Chondrocyte (in vitro differentiated cells): ENCODE measurements around the gene KLKB1. TPM values are rescaled to one million over a fixed set of nuclear protein-coding genes. Genes with fewer than 3 reads are reported as not detected.

Source experiments
- DNase-seq: peaks from one replicate; pipeline ENCODE4 v3.0.0; 2021; ENCODE audit warnings: mixed read lengths, low spot score
- H3K27ac Mint-ChIP-seq: one replicate; pipeline ENCODE4 v1.8.0; 2021; ENCODE audit warnings: mild to moderate bottlenecking, moderate library complexity, mixed read lengths; ENCODE audit not compliant: unreplicated experiment
- H3K27me3 Mint-ChIP-seq: 2 replicates; pipeline ENCODE4 v1.8.0; 2021; ENCODE audit warnings: low read depth, mixed read lengths
- H3K36me3 Mint-ChIP-seq: 2 replicates; pipeline ENCODE4 v1.8.0; 2021; ENCODE audit warnings: low read depth, mixed read lengths
- H3K4me1 Mint-ChIP-seq: 2 replicates; pipeline ENCODE4 v1.8.0; 2021; ENCODE audit warnings: low read depth, mild to moderate bottlenecking, mixed read lengths
- H3K4me3 Mint-ChIP-seq: one replicate; pipeline ENCODE4 v1.8.0; 2021; ENCODE audit warnings: mild to moderate bottlenecking, moderate library complexity, mixed read lengths; ENCODE audit not compliant: unreplicated experiment
- H3K9me3 Mint-ChIP-seq: 2 replicates; pipeline ENCODE4 v1.8.0; 2021; ENCODE audit warnings: low read depth, mixed read lengths
- CTCF ChIP-seq: fragments of 200-600 bp; sonication (generic); IDR thresholded peaks from 2 replicates; pipeline ENCODE4 v1.5.0; 2021; ENCODE audit warnings: antibody characterized with exemption, mild to moderate bottlenecking, moderate library complexity
- long read RNA-seq: library from polyadenylated mRNA; stranded (forward); transcript quantifications from one replicate; pipeline ENCODE4 v2.0.0, GENCODE V29; 2021
- total RNA-seq: library from RNA; stranded (reverse); gene quantifications from 3 replicates; pipeline ENCODE4 v1.2.1, GENCODE V29; 2021

Gene KLKB1
- 0.17 to 0.63 TPM in 2 of 3 replicates, not detected in the other for total RNA-seq
- long read RNA-seq: 0 reads

GRCh38 chr4:186227221-186227620 lies at the start of gene KLKB1:
Gene KLKB1 (plus strand): TSS chr4:186227507. CDS start chr4:186228196, 689 bp downstream.
- peaks cover 15% of the 10 kb centered on the region for H3K36me3 Mint-ChIP-seq
- peaks cover 17% of the 10 kb centered on the region for H3K4me1 Mint-ChIP-seq
- no peak for TF ChIP-seq CTCF
- peaks cover 5% of the 10 kb centered on the region for H3K27me3 Mint-ChIP-seq
- H3K4me3 Mint-ChIP-seq: no peak within 1 kb of the TSS
- DNase-seq: no peak
- H3K27ac Mint-ChIP-seq: no peak within 1 kb of the TSS
- H3K9me3 Mint-ChIP-seq: peaks cover 30% of the 10 kb centered on the region

- Mint-ChIP-seq H3K36me3 (peaks cover 7% of the 10 kb centered on the region), H3K4me3 (no peak overlapping the region), H3K4me1 (peaks cover 17% of the 10 kb centered on the region), H3K27me3 (peaks cover 20% of the 10 kb centered on the region), H3K9me3 (peaks cover 3% of the 10 kb centered on the region), H3K27ac (no peak overlapping the region)
- TF ChIP-seq CTCF: no peak
- DNase-seq: no peak
These were observed 39.2 kb upstream of the KLKB1 start for GRCh38 chr4:186188107-186188506.

DNA sequence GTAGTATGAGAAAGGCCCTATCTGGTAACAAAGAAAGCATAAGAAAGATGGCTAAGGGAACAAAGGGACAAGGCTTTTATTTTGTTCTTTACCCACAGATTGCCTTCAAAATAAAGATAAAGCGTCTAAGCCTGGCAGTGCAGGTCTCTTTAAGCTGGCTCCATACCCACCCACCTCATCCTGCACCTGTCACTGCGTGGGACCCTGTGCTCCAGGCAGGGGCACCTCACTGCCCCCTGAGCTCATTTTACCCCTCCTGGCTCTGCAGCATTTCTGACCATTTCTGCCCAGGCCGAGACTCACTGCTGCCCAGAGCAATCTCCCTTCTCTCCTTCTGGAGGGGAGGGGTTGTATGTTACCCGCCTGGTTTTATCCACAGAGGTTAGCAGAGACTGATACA lies 37.7 kb upstream of the KLKB1 start:
- peaks cover 10% of the 10 kb centered on the region for H3K27me3 Mint-ChIP-seq
- H3K36me3 Mint-ChIP-seq: peaks cover 4% of the 10 kb centered on the region
- no peak overlapping the region for H3K27ac Mint-ChIP-seq
- peaks cover 19% of the 10 kb centered on the region for H3K4me1 Mint-ChIP-seq
- no peak for TF ChIP-seq CTCF
- H3K9me3 Mint-ChIP-seq: peaks cover 1% of the 10 kb centered on the region
- no peak overlapping the region for H3K4me3 Mint-ChIP-seq
- no peak for DNase-seq

DNA sequence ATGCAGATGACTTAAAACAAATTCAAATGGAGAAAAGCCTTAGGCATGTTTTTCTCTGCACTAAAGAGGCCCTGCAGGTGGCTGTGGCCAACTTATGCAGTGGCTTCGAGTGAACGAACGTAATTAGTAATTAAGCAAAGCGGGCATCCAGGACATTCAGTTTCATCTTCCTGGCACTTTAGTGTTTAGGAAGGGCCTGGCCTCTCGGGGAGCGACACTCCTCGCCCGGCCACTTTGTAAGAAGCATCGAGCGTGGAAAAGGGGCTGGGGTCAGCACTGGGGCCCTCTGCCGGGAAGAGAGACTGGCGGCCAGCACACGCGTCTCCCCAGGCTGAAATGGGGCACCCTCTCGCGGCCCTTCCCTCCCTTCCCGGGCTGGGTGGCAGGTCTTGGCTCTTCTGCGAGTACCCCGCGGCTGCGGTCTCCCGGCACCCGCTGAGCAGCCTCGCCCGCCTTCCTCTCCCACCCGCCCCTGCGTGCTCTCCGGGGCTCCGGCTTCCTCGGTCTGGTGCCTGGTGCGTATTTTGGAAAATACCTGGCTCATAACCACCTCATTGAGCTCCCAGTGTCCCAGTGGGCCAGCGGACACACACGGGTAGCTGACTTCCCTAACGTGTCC lies 36.6 kb upstream of the KLKB1 start:
- DNase-seq: no peak
- peak overlapping the region; percentile 90 for H3K4me3 Mint-ChIP-seq
- peak overlapping the region; percentile 79 for H3K27ac Mint-ChIP-seq
- no peaks in the 10 kb centered on the region for H3K36me3 Mint-ChIP-seq
- peaks cover 19% of the 10 kb centered on the region for H3K4me1 Mint-ChIP-seq
- H3K9me3 Mint-ChIP-seq: no peaks in the 10 kb centered on the region
- peak; percentile 33 for TF ChIP-seq CTCF
- peaks cover 2% of the 10 kb centered on the region for H3K27me3 Mint-ChIP-seq

DNA sequence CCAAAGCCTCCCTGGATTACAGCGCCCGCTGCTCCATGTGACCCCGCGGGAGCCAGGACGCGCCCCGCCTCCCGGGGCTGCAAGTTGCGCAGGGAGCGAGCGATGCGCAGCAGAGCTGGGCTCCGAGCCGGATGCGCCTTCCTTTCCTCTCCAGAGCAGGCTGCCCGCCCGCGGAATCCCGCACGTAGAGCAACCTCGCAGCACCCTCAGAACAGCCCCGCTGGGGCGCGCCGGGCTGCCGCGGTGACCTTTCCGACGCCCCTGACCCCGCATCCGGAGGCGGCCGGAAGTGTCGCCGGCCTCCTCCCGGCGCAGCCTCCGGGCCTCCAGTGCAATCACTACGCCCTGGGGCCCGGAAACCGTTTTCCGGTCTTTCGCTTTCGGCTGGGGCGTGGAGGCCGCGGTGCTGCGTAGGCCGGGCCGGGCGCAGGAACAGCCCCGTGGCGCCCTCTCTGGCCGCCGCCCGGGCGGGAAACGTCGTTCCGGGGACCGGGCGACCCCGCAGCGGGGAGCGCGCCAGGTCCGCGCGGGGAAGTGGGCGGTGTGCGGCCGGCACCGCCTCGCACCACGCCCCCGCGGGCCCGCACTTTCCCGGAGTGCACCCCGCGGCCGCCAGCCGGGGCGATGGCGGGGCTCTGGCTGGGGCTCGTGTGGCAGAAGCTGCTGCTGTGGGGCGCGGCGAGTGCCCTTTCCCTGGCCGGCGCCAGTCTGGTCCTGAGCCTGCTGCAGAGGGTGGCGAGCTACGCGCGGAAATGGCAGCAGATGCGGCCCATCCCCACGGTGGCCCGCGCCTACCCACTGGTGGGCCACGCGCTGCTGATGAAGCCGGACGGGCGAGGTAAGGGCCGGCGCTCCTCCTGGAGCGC lies 35.9 kb upstream of the KLKB1 start, which contains the start of gene CYP4V2:
CYP4V2 (plus strand) TSS at position 368 of the 866 bp plus-strand sequence; CDS start at position 625, 257 bp downstream.
- Mint-ChIP-seq H3K36me3 (no peaks in the 10 kb centered on the region), H3K27ac (peak within 1 kb of the TSS; percentile 89), H3K4me1 (peaks cover 19% of the 10 kb centered on the region), H3K4me3 (peak within 1 kb of the TSS; percentile 90), H3K9me3 (no peaks in the 10 kb centered on the region), H3K27me3 (no peaks in the 10 kb centered on the region)
- DNase-seq: peak; percentile 90
- TF ChIP-seq CTCF: peak; percentile 73
